Heart left ventricle (tissue), 16 donors: ENCODE results near the gene ITLN1. TPM values are rescaled to one million over a fixed set of nuclear protein-coding genes. Genes with fewer than 3 reads are reported as not detected.

Experiments
- ATAC-seq, 4 donors: fragments of 200-7000 bp; cut with Tn5 transposase; one replicate each; pipeline ENCODE4 v1.9.1; 2020 to 2022; ENCODE audit warnings: moderate library complexity in 4 of 4, mild to moderate bottlenecking in 3 of 4, moderate number of reproducible peaks in 1 of 4
- DNase-seq, 5 donors: peaks; one replicate each; pipeline ENCODE4 v3.0.0-alpha.2; 2020
- H3K27ac ChIP-seq, 12 donors: fragments of 200-600 bp; sonication (generic) in 4 of 12; one replicate each; pipeline versions ENCODE4 v1.5.0 to v1.8.0; 2016 to 2022; ENCODE audit warnings: mild to moderate bottlenecking in 2 of 12
- H3K27me3 ChIP-seq, 9 donors: fragments of 200-600 bp; sonication (generic) in 2 of 9; one replicate each; pipeline versions ENCODE4 v1.5.1 to v1.8.0; 2016 to 2022; ENCODE audit warnings: mild to moderate bottlenecking in 3 of 9
- H3K36me3 ChIP-seq, 9 donors: fragments of 200-600 bp; sonication (generic) in 2 of 9; one replicate each; pipeline versions ENCODE4 v1.5.0 to v1.8.0; 2018 to 2022; ENCODE audit warnings: mild to moderate bottlenecking in 2 of 9
- H3K4me1 ChIP-seq, 12 donors: fragments of 200-600 bp; sonication (generic) in 4 of 12; one replicate each; pipeline versions ENCODE4 v1.5.0 to v1.8.0; 2016 to 2022; ENCODE audit warnings: mild to moderate bottlenecking in 3 of 12
- H3K4me3 ChIP-seq, 12 donors: fragments of 200-600 bp; sonication (generic) in 4 of 12; one replicate each; pipeline versions ENCODE4 v1.5.0 to v1.8.0; 2017 to 2022; ENCODE audit warnings: mild to moderate bottlenecking in 9 of 12, moderate library complexity in 4 of 12
- H3K9me3 ChIP-seq, 12 donors: fragments of 200-600 bp; sonication (generic) in 4 of 12; one replicate each; pipeline versions ENCODE4 v1.5.0 to v1.8.0; 2016 to 2022; ENCODE audit warnings: mild to moderate bottlenecking in 1 of 12
- CTCF ChIP-seq, 12 donors: fragments of 200-600 bp; sonication (generic) in 4 of 12; IDR thresholded peaks; one replicate each; pipeline versions ENCODE4 v1.5.0 to v1.8.0; 2018 to 2022; ENCODE audit warnings: antibody characterized with exemption in 12 of 12, mild to moderate bottlenecking in 5 of 12
- POLR2A ChIP-seq, 2 donors: fragments of 450-650 bp; IDR thresholded peaks; one replicate each; pipeline ENCODE4 v1.6.1; 2017; ENCODE audit warnings: antibody characterized with exemption in 2 of 2, mild to moderate bottlenecking in 2 of 2, moderate library complexity in 2 of 2
- WGBS, 4 donors: extraction: QIAGEN DNeasy Blood & Tissue Kit in 2 of 4; methylation state at CpG; one replicate each; pipeline versions ENCODE4 v1.1.5 to v1.1.7; 2013 to 2018; 5-methylcytosine and 5-hydroxymethylcytosine counted together
- intact Hi-C, 10 donors: fragments of 100-400 bp; cut with DNase I; formaldehyde crosslinking; loops; one replicate each; pipeline versions ENCODE4 v1.11.1 to v1.14.2; 2022
- polyA plus RNA-seq, 2 donors: library from polyadenylated mRNA; stranded (reverse); fragments of 200-250 nt; gene quantifications; one replicate each; pipeline ENCODE4 v1.2.3, GENCODE V29; 2013
- total RNA-seq, 9 donors: library from RNA; depleted of rRNA in 2 of 9; stranded (reverse); fragments of >200 nt in 2 of 9; fragmentation: NEBNext Ultra II Directional in 3 of 9; extraction: Animal tissue kit (Norgen Biotek cat#: 25700) in 3 of 9; gene quantifications; one replicate each; pipeline versions ENCODE4 v1.1.0 to v1.2.4, GENCODE V29; 2016 to 2023
- donor health status: ischemic (EF 13 %, LVEDD 7.1; RV severe dilation, severe dysfunction).
- donor health status: healthy with polysubstance abuse.
- donor health status: DM: no; HTN: yes; CAD: no.
- donor health status: DM: no; HTN: no; CAD: no.
- donor health status: ischemic (EF 25% LVEDD 6.9; RV normal size, moderate dysfunction).
- donor health status: ischemic (EF 25% LVEDD 5.7; RV mildly dilated, moderate dysfunction).
- donor health status: healthy.
- donor health status: DM: yes; HTN: yes; CAD: no.
- donor health status: ischemic (EF 35%, LVEDD 5.7; RV mildly dilated, moderate dysfunction).
- donor health status: nonischemic (EF 11% LVEDD 7.7; RV severe dilation, severe dysfunction).
- donor health status: DM: yes; HTN: yes; CAD: no.
- donor health status: PGD.
- donor health status: ischemic (EF 29% LVEDD 5.4; RV normal size, mild dysfunction).
- donor health status: nonischemic (EF 23%, LVEDD 6.1; RV moderate dilation, normal function).

ITLN1 gene
- total and polyA plus RNA-seq, 11 donors = 0.35 to 2,168 (median 2.1) TPM; not detected in 2

- Histone ChIP-seq H3K4me3 (no peak overlapping the region), H3K27ac (no peak overlapping the region), H3K4me1 (no peaks in the 10 kb centered on the region), H3K36me3 (no peaks in the 10 kb centered on the region), H3K27me3 (peaks cover 0 to 12% (median 0%) of the 10 kb centered on the region in 9 donors), H3K9me3 (no peaks in the 10 kb centered on the region)
- TF ChIP-seq POLR2A (IDR thresholded peaks at IDR 0.05) (no peak), CTCF (IDR thresholded peaks at IDR 0.05) (peak; percentile 27 to 56 (median 44))
- ATAC-seq (peak in 2 of 4 donors; percentile 42 to 64), DNase-seq (peak; percentile 32 to 81 (median 45))
- intact Hi-C loops = loop anchor here in 8 of 10 donors (2.0 to 10.0 kb wide), 10 partner anchors 103 to 267 kb away; partner anchors contain the start of genes KLHDC9 (in 3 of the 8) and ITLN2 (in 1 of the 8)
- WGBS, 4 donors = 59 to 71% (median 67%) methylated on average over 8 of the region's 8 CpGs
Measured at GRCh38 chr1:160830321-160831153, 54.4 kb downstream of the ITLN1 start.

GRCh38 chr1:160829766-160830165, 55.2 kb downstream of the ITLN1 start:
- no peak for TF ChIP-seq CTCF (IDR thresholded peaks at IDR 0.05)
- no peak for TF ChIP-seq POLR2A (IDR thresholded peaks at IDR 0.05)
- Histone ChIP-seq H3K27ac (no peak overlapping the region), H3K4me1 (no peaks in the 10 kb centered on the region), H3K4me3 (no peak overlapping the region), H3K36me3 (no peaks in the 10 kb centered on the region), H3K27me3 (peaks cover 0 to 12% (median 0%) of the 10 kb centered on the region in 9 donors), H3K9me3 (no peaks in the 10 kb centered on the region)
- DNase-seq (no peak), ATAC-seq (no peak)
- 79 to 100% (median 90%) methylated on average over 1 of the region's 1 CpG for WGBS, 4 donors
- intact Hi-C loops = loop anchor here in 9 of 10 donors (2.0 to 10.0 kb wide), 10 partner anchors 102 to 268 kb away; partner anchors contain the start of genes KLHDC9 (in 3 of the 9) and ITLN2 (in 1 of the 9)

- no peak for DNase-seq
- no peak for ATAC-seq
Measured at GRCh38 chr1:160827418-160827817, 57.6 kb downstream of the ITLN1 start.

More at GRCh38 chr1:160827418-160827817, 57.6 kb downstream of the ITLN1 start:
- 89 to 97% (median 92%) methylated on average over 2 of the region's 2 CpGs for WGBS, 4 donors
- Histone ChIP-seq H3K9me3 (no peaks in the 10 kb centered on the region), H3K36me3 (no peaks in the 10 kb centered on the region), H3K4me1 (no peaks in the 10 kb centered on the region), H3K27me3 (peaks cover 0 to 9% (median 0%) of the 10 kb centered on the region in 9 donors), H3K27ac (no peak overlapping the region), H3K4me3 (no peak overlapping the region)
- TF ChIP-seq CTCF (IDR thresholded peaks at IDR 0.05) (no peak), POLR2A (IDR thresholded peaks at IDR 0.05) (no peak)
- intact Hi-C loops = loop anchor here in 1 of 10 donors (10.0 kb wide), 1 partner anchor 153 kb away; no protein-coding TSS in a partner anchor
